B cell (primary cell): ENCODE data around the gene DGAT2. TPM values are rescaled to one million over a fixed set of nuclear protein-coding genes. Genes with fewer than 3 reads are reported as not detected.
"Not testable (repeated sequence)": the region's sequence is repeated elsewhere in the genome, so short reads cannot be mapped to it uniquely, and the experiment has no call there.

Experiments
- ATAC-seq: fragments of 200-7000 bp; cut with Tn5 transposase; one replicate; pipeline ENCODE4 v1.10.0; 2021; ENCODE audit warnings: low read depth, mild to moderate bottlenecking, moderate number of reproducible peaks, moderate library complexity
- CTCF ChIA-PET: fragments of 350-600 bp; sonication (Branson Sonifier 250); formaldehyde crosslinking; loops from one replicate; lab custom pipeline; 2021; ENCODE audit warnings: antibody characterized with exemption, inconsistent platforms; lab: Charles Lee
- POLR2A ChIA-PET: fragments of 350-600 bp; sonication (Branson Sonifier 250); formaldehyde crosslinking; loops from one replicate; lab custom pipeline; 2021; ENCODE audit warnings: antibody characterized with exemption; lab: Charles Lee
- DNase-seq: peaks from one replicate; pipeline ENCODE4 v3.0.0; 2013
- H2AFZ ChIP-seq: 2 replicates; pipeline ENCODE4 v1.6.1; 2012; ENCODE audit warnings: mild to moderate bottlenecking, low read depth, low read length; ENCODE audit not compliant: insufficient read depth, poor library complexity, severe bottlenecking
- H3K27ac ChIP-seq, 2 donors: 1 replicate in 1 of 2; 2 replicates in 1 of 2; pipeline ENCODE4 v1.5.1; 2012 to 2013; ENCODE audit warnings: low read length in 2 of 2, mild to moderate bottlenecking in 2 of 2, moderate library complexity in 1 of 2
- H3K27me3 ChIP-seq, 4 experiments: fragments of 200-600 bp in 1 of 4; sonication (generic) in 1 of 4; replicated peaks in 1 of 4; 1 replicate in 2 of 4; 2 replicates in 2 of 4; pipeline versions ENCODE4 v1.6.1 to v1.7.0; 2013 to 2016; ENCODE audit warnings: low read length in 3 of 4, mild to moderate bottlenecking in 2 of 4, mixed read lengths in 1 of 4, moderate library complexity in 1 of 4; ENCODE audit not compliant: insufficient read depth in 4 of 4, control insufficient read depth in 3 of 4; ENCODE audit errors: control extremely low read depth in 1 of 4
- H3K36me3 ChIP-seq, 2 experiments: replicated peaks in 1 of 2; 1 replicate in 1 of 2; 2 replicates in 1 of 2; pipeline versions ENCODE4 v1.6.1 to v1.7.1; 2013; ENCODE audit warnings: low read length in 1 of 2; ENCODE audit not compliant: insufficient read depth in 2 of 2, control insufficient read depth in 1 of 2; ENCODE audit errors: control extremely low read depth in 1 of 2, extremely low read depth in 1 of 2
- H3K4me1 ChIP-seq, 2 donors: fragments of 200-600 bp in 1 of 2; sonication (generic) in 1 of 2; 1 replicate in 1 of 2; 2 replicates in 1 of 2; pipeline versions ENCODE4 v1.5.1 to v1.6.1; 2013 to 2017; ENCODE audit warnings: low read length in 2 of 2; ENCODE audit not compliant: control insufficient read depth in 2 of 2, insufficient read depth in 2 of 2
- H3K4me2 ChIP-seq: replicated peaks from 2 replicates; pipeline ENCODE3; 2012; ENCODE audit warnings: mild to moderate bottlenecking, low read depth, low read length; ENCODE audit not compliant: poor library complexity, severe bottlenecking
- H3K4me3 ChIP-seq, 5 experiments: fragments of 200-600 bp in 1 of 5; sonication (generic) in 1 of 5; 1 replicate in 3 of 5; 2 replicates in 2 of 5; pipeline versions ENCODE4 v1.5.1 to v1.7.0; 2011 to 2016; ENCODE audit warnings: low read length in 4 of 5, mild to moderate bottlenecking in 4 of 5, low read depth in 2 of 5, control low read depth in 1 of 5, moderate library complexity in 1 of 5; ENCODE audit not compliant: insufficient read depth in 1 of 5; ENCODE audit errors: control extremely low read depth in 1 of 5, extremely low read depth in 1 of 5
- H3K79me2 ChIP-seq: fragments of 200-600 bp; sonication (generic); one replicate; pipeline ENCODE4 v1.6.0; 2016; ENCODE audit warnings: low read length; ENCODE audit not compliant: control insufficient read depth, insufficient read depth
- H3K9ac ChIP-seq: fragments of 200-600 bp; sonication (generic); 2 replicates; pipeline ENCODE4 v1.6.1; 2017; ENCODE audit warnings: mild to moderate bottlenecking, low read length, moderate library complexity
- H3K9me3 ChIP-seq, 3 donors: one replicate each; pipeline versions ENCODE4 v1.6.1 to v1.7.1; 2013; ENCODE audit warnings: low read length in 2 of 3; ENCODE audit not compliant: control insufficient read depth in 2 of 3, insufficient read depth in 1 of 3; ENCODE audit errors: control extremely low read depth in 1 of 3
- H4K20me1 ChIP-seq: 2 replicates; pipeline ENCODE4 v1.6.0; 2012; ENCODE audit warnings: mild to moderate bottlenecking, low read length; ENCODE audit not compliant: insufficient read depth, control insufficient read depth, poor library complexity, severe bottlenecking
- H3K27ac Mint-ChIP-seq: one replicate; pipeline ENCODE4 v1.8.0; 2021; ENCODE audit warnings: mixed read lengths
- H3K27me3 Mint-ChIP-seq: one replicate; pipeline ENCODE4 v1.8.0; 2021; ENCODE audit warnings: mixed read lengths
- H3K4me1 Mint-ChIP-seq: one replicate; pipeline ENCODE4 v1.8.0; 2021; ENCODE audit warnings: mixed read lengths
- H3K4me3 Mint-ChIP-seq: one replicate; pipeline ENCODE4 v1.8.0; 2021; ENCODE audit warnings: mixed read lengths
- H3K9me3 Mint-ChIP-seq: one replicate; pipeline ENCODE4 v1.8.0; 2022; ENCODE audit warnings: mixed read lengths; ENCODE audit not compliant: insufficient read depth
- CTCF ChIP-seq: fragments of 200-600 bp; IDR thresholded peaks from one replicate; pipeline ENCODE4 v1.8.0; 2022; ENCODE audit warnings: antibody characterized with exemption, mild to moderate bottlenecking
- EZH2 ChIP-seq: IDR thresholded peaks from 2 replicates; pipeline ENCODE4 v1.6.1; 2012; ENCODE audit warnings: borderline replicate concordance, low read depth, mild to moderate bottlenecking, moderate library complexity, low read length; ENCODE audit not compliant: insufficient read depth, poor library complexity, severe bottlenecking
- WGBS: methylation state at CpG from one replicate; pipeline ENCODE4 v1.1.5; 2013; ENCODE audit warnings: missing lambda C conversion rate; ENCODE audit not compliant: insufficient coverage; 5-methylcytosine and 5-hydroxymethylcytosine counted together
- intact Hi-C: fragments of 100-400 bp; cut with micrococcal nuclease; formaldehyde crosslinking; loops from one replicate; pipeline ENCODE4 v1.10.0; 2022
- polyA plus RNA-seq: library from polyadenylated mRNA; depleted of rRNA; stranded (reverse); fragments of >200 nt; gene quantifications from 2 replicates; pipeline ENCODE4 v1.2.3, GENCODE V29; 2012
- total RNA-seq, 2 donors: library from RNA; stranded (reverse); fragments of 120-200 nt in 1 of 2; gene quantifications; 1 replicate in 1 of 2; 2 replicates in 1 of 2; pipeline versions ENCODE4 v1.2.3 to v1.2.4, GENCODE V29; 2013 to 2022

The DGAT2 gene
- total and polyA plus RNA-seq, 2 donors (not counting 1 experiment from before 2014, with no cell fraction given), result 5.8 to 6.5 TPM

- ATAC-seq, H3K27me3 Mint-ChIP-seq, H3K9me3 ChIP-seq, H3K4me3 ChIP-seq, H3K4me2 ChIP-seq, POLR2A ChIA-PET, intact Hi-C loops, H3K9me3 Mint-ChIP-seq, H3K79me2 ChIP-seq, H3K4me1 Mint-ChIP-seq, H3K27ac ChIP-seq, H3K27ac Mint-ChIP-seq, H3K36me3 ChIP-seq, H3K4me1 ChIP-seq, DNase-seq, H2AFZ ChIP-seq, H3K4me3 Mint-ChIP-seq, H3K27me3 ChIP-seq, H3K9ac ChIP-seq, H4K20me1 ChIP-seq: not testable (repeated sequence)
- CTCF ChIA-PET, result interaction anchor here (0.7 kb wide), 1 partner anchor 155 kb away, joined by 3 read pairs; no protein-coding TSS in a partner anchor
Observed at GRCh38 chr11:75754933-75755332, 13.6 kb upstream of the DGAT2 start.

GRCh38 chr11:75757651-75758050 is 10.9 kb upstream of the DGAT2 start:
- H3K27ac ChIP-seq, result no peak overlapping the region
- H3K27me3 ChIP-seq, result no peaks in the 10 kb centered on the region
- no peaks in the 10 kb centered on the region for H3K79me2 ChIP-seq
- Mint-ChIP-seq H3K27ac (no peak overlapping the region), H3K9me3 (no peaks in the 10 kb centered on the region), H3K4me3 (no peak overlapping the region), H3K4me1 (no peaks in the 10 kb centered on the region), H3K27me3 (no peaks in the 10 kb centered on the region)
- H4K20me1 ChIP-seq, result no peaks in the 10 kb centered on the region
- H3K9ac ChIP-seq, result no peak overlapping the region
- no peak overlapping the region for H3K4me3 ChIP-seq
- CTCF ChIA-PET, result no interaction called here
- H3K36me3 ChIP-seq, result no peaks in the 10 kb centered on the region
- TF ChIP-seq CTCF (no peak), EZH2 (no peak)
- no peak overlapping the region for H2AFZ ChIP-seq
- DNase-seq, result no peak
- ATAC-seq, result no peak
- POLR2A ChIA-PET, result no interaction called here
- H3K4me2 ChIP-seq, result no peak overlapping the region
- no peaks in the 10 kb centered on the region for H3K9me3 ChIP-seq
- intact Hi-C loops, result no loop called here
- no peaks in the 10 kb centered on the region for H3K4me1 ChIP-seq
- 86% methylated on average over 2 of the region's 2 CpGs for WGBS
